Skeletal muscle tissue (tissue), 5 donors: ENCODE results near the gene DPEP3. TPM values are rescaled to one million over a fixed set of nuclear protein-coding genes. Genes with fewer than 3 reads are reported as not detected.

Experiments used
- H3K27ac ChIP-seq: one replicate; pipeline ENCODE4 v1.7.0; 2013; ENCODE audit warnings: mild to moderate bottlenecking, low read depth, low read length, inconsistent platforms
- H3K27me3 ChIP-seq, 3 donors: one replicate each; pipeline ENCODE4 v1.7.0; 2013; ENCODE audit warnings: low read length in 3 of 3; ENCODE audit not compliant: control insufficient read depth in 3 of 3, insufficient read depth in 3 of 3
- H3K36me3 ChIP-seq, 3 donors: one replicate each; pipeline ENCODE4 v1.7.0; 2013; ENCODE audit warnings: low read length in 3 of 3; ENCODE audit not compliant: control insufficient read depth in 3 of 3, insufficient read depth in 3 of 3
- H3K4me1 ChIP-seq, 3 donors: one replicate each; pipeline ENCODE4 v1.7.0; 2013; ENCODE audit warnings: low read length in 3 of 3, mild to moderate bottlenecking in 3 of 3; ENCODE audit not compliant: control insufficient read depth in 3 of 3, insufficient read depth in 3 of 3
- H3K4me3 ChIP-seq, 3 donors: one replicate each; pipeline ENCODE4 v1.7.0; 2013; ENCODE audit warnings: low read length in 3 of 3
- H3K9ac ChIP-seq, 3 donors: one replicate each; pipeline ENCODE4 v1.7.0; 2013; ENCODE audit warnings: low read length in 3 of 3, mild to moderate bottlenecking in 3 of 3, moderate library complexity in 2 of 3, low read depth in 1 of 3
- H3K9me3 ChIP-seq, 3 donors: one replicate each; pipeline ENCODE4 v1.7.0; 2013; ENCODE audit warnings: low read length in 3 of 3; ENCODE audit not compliant: control insufficient read depth in 3 of 3
- small RNA-seq: library from RNA; depleted of rRNA; stranded (forward); fragments of <200 nt; gene quantifications from one replicate; pipeline ENCODE3, GENCODE V24; 2014
- total RNA-seq: library from RNA; depleted of rRNA; stranded (reverse); fragments of >200 nt; gene quantifications from one replicate; pipeline ENCODE4 v1.2.3, GENCODE V29; 2014
- donor health status: Osteomylitis.

Gene DPEP3
- total RNA-seq, 1 donor from 2014 or later: not detected

DNA sequence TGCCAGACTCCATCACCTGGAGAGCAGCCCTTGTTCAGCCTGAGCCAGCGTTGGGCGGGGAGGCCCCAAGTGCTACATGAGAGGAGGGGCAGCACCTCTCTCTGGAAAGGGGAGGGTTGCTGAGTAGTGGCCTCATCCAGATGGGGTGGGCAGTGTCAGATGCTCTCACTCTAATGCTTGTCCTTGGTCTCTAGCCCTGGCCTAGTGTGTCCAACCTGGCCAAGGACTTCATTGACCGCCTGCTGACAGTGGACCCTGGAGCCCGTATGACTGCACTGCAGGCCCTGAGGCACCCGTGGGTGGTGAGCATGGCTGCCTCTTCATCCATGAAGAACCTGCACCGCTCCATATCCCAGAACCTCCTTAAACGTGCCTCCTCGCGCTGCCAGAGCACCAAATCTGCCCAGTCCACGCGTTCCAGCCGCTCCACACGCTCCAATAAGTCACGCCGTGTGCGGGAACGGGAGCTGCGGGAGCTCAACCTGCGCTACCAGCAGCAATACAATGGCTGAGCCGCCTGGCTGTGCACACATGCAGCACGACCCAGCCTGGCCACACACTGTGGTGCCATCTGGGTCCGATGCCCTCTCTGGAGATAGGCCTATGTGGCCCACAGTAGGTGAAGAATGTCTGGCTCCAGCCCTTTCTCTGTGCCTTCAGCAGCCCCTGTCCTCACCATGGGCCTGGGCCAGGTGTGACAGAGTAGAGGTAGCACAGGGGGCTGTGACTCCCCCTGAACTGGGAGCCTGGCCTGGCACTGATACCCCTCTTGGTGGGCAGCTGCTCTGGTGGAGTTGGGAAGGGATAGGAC lies 53.0 kb downstream of the DPEP3 start:
- peak overlapping the region; percentile 65 for H3K27ac ChIP-seq
- no peak overlapping the region for H3K4me3 ChIP-seq
- H3K4me1 ChIP-seq: peaks cover 32 to 60% (median 50%) of the 10 kb centered on the region in 3 donors
- H3K9me3 ChIP-seq: no peaks in the 10 kb centered on the region
- peaks cover 37 to 44% (median 38%) of the 10 kb centered on the region in 3 donors for H3K36me3 ChIP-seq
- H3K9ac ChIP-seq: peak overlapping the region in 1 of 3 donors; percentile 18
- H3K27me3 ChIP-seq: no peaks in the 10 kb centered on the region

DNA sequence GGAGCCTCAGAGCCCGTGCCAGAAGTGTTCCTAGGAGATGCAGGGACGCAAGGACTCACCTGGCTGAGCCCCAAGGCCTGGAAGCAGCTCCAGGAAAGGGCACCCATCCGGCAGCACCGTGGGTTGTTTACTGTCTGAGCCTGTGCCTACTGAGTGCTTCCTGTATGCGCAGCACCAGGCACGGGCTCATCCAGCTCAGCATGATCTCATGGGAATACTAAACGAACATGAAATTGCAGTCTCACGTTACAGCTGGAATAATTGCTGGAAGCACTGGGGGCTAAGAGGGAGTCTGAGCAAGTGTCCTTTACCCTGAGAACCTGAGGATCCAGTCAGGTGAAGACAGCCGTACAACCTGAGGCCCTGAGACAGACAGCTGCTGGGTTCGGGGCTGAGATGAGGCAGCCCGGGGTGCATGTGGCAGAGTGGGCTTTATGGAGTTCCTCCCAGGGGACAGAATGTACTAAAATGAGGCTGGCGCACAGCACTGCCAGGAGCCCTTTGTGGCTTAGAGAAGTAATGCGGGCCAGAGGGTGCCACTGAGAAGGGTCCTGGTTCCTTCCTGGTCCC lies 54.0 kb downstream of the DPEP3 start:
- Histone ChIP-seq H3K9me3 (no peaks in the 10 kb centered on the region), H3K4me3 (peak overlapping the region in 2 of 3 donors; percentile 20 to 41), H3K9ac (peak overlapping the region; percentile 18 to 44 (median 38)), H3K4me1 (peaks cover 34 to 69% (median 57%) of the 10 kb centered on the region in 3 donors), H3K36me3 (peaks cover 32 to 39% (median 34%) of the 10 kb centered on the region in 3 donors), H3K27ac (peak overlapping the region; percentile 65), H3K27me3 (no peaks in the 10 kb centered on the region)

Small RNAs within 50 kb of the gene (small RNA-seq; reads per million reads assigned to genes)
- not detected for gene RNU6-359P

Other genes with a start within 250 kb of the DPEP3 start
- 4.7 TPM for gene RANBP10, start 173.9 kb downstream of the DPEP3 start, total RNA-seq
- 0.52 TPM for gene TSNAXIP1, start 173.6 kb downstream of the DPEP3 start, total RNA-seq
- 35.5 TPM for gene THAP11, start 138.2 kb downstream of the DPEP3 start, total RNA-seq
- gene NUTF2, start 133.6 kb downstream of the DPEP3 start, total RNA-seq: 94.5 TPM
- gene CENPT, start 132.8 kb downstream of the DPEP3 start, total RNA-seq: 14.6 TPM
- 66.3 TPM for gene EDC4, start 107.4 kb downstream of the DPEP3 start, total RNA-seq
- 1.0 TPM for gene NRN1L, start 95.6 kb downstream of the DPEP3 start, total RNA-seq
- gene PSKH1, start 87.2 kb downstream of the DPEP3 start, total RNA-seq: 9.9 TPM
- gene CTRL, start 48.6 kb downstream of the DPEP3 start, total RNA-seq: 1.0 TPM
- gene PSMB10, start 43.6 kb downstream of the DPEP3 start, total RNA-seq: 28.7 TPM
- gene LCAT, start 36.4 kb downstream of the DPEP3 start, total RNA-seq: 4.2 TPM
- 27.1 TPM for gene SLC12A4, start 11.9 kb downstream of the DPEP3 start, total RNA-seq
- 1.0 TPM for gene DPEP2, start 19.0 kb upstream of the DPEP3 start, total RNA-seq
- not detected for gene DPEP2NB, start 35.4 kb upstream of the DPEP3 start, total RNA-seq
- 14.1 TPM for gene DDX28, start 42.7 kb upstream of the DPEP3 start, total RNA-seq
- 15.1 TPM for gene DUS2, start 42.8 kb upstream of the DPEP3 start, total RNA-seq
- gene NFATC3, start 104.9 kb upstream of the DPEP3 start, total RNA-seq: 29.2 TPM